ENCODE data around the gene MSL3. TPM values are rescaled to one million over a fixed set of nuclear protein-coding genes. Genes with fewer than 3 reads are reported as not detected.

Gene MSL3
- total and polyA plus RNA-seq, 2 of the 13 experiments (the other 11 are each of a cell fraction or from before 2014, with no cell fraction given): 7.6 to 10.2 TPM

DNA sequence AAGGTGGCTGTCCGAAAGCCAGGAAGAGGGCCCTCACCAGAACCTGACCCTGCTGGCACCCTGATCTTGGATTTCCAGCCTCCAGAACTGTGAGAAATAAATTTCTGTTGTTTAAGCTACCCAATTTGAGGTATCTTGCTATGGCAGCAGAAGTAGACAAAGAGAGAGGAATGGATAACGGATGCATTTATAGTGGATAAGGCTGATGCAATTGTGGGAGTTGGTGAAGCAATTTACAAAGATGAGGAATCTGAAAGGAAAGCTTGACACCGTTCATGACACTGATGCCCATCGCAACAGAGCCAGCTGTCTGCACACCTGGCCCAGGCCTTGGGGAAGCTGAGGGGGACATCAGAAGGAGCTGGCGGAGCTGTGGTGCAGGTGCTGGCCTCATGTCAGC is 35.7 kb upstream of the MSL3 start (continued):
- TF ChIP-seq, protein P1, sequence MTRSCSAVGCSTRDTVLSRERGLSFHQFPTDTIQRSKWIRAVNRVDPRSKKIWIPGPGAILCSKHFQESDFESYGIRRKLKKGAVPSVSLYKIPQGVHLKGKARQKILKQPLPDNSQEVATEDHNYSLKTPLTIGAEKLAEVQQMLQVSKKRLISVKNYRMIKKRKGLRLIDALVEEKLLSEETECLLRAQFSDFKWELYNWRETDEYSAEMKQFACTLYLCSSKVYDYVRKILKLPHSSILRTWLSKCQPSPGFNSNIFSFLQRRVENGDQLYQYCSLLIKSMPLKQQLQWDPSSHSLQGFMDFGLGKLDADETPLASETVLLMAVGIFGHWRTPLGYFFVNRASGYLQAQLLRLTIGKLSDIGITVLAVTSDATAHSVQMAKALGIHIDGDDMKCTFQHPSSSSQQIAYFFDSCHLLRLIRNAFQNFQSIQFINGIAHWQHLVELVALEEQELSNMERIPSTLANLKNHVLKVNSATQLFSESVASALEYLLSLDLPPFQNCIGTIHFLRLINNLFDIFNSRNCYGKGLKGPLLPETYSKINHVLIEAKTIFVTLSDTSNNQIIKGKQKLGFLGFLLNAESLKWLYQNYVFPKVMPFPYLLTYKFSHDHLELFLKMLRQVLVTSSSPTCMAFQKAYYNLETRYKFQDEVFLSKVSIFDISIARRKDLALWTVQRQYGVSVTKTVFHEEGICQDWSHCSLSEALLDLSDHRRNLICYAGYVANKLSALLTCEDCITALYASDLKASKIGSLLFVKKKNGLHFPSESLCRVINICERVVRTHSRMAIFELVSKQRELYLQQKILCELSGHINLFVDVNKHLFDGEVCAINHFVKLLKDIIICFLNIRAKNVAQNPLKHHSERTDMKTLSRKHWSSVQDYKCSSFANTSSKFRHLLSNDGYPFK (CRISPR knock-in tag; IDR thresholded peaks at IDR 0.05; ENCODE audit: borderline replicate concordance): no peak
- no peak for TF ChIP-seq ZMYM3 (CRISPR knock-in tag; IDR thresholded peaks at IDR 0.05)
- no peak for TF ChIP-seq FIP1L1 (IDR thresholded peaks at IDR 0.05; ENCODE audit: borderline replicate concordance, insufficient read depth, low read depth, low read length)
- no peak for TF ChIP-seq POGZ (CRISPR knock-in tag; IDR thresholded peaks at IDR 0.05)
- no peak for TF ChIP-seq XBP1 (CRISPR knock-in tag; IDR thresholded peaks at IDR 0.05)
- no peak for TF ChIP-seq BHLHE40 (IDR thresholded peaks at IDR 0.05; ENCODE audit: low read length)
- no peak for TF ChIP-seq ZC3H13 (CRISPR knock-in tag; IDR thresholded peaks at IDR 0.05)
- TF ChIP-seq, protein P2, sequence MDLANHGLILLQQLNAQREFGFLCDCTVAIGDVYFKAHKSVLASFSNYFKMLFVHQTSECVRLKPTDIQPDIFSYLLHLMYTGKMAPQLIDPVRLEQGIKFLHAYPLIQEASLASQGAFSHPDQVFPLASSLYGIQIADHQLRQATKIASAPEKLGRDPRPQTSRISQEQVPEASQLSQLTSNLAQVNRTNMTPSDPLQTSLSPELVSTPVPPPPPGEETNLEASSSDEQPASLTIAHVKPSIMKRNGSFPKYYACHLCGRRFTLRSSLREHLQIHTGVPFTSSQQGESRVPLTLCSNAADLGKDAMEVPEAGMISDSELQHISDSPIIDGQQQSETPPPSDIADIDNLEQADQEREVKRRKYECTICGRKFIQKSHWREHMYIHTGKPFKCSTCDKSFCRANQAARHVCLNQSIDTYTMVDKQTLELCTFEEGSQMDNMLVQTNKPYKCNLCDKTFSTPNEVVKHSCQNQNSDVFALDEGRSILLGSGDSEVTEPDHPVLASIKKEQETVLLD (CRISPR knock-in tag; IDR thresholded peaks at IDR 0.05; ENCODE audit: low read depth): no peak
- TF ChIP-seq, protein P3, sequence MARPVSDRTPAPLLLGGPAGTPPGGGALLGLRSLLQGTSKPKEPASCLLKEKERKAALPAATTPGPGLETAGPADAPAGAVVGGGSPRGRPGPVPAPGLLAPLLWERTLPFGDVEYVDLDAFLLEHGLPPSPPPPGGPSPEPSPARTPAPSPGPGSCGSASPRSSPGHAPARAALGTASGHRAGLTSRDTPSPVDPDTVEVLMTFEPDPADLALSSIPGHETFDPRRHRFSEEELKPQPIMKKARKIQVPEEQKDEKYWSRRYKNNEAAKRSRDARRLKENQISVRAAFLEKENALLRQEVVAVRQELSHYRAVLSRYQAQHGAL (CRISPR knock-in tag; IDR thresholded peaks at IDR 0.05; ENCODE audit: not compliant biosample characterization): no peak
- TF ChIP-seq ZNF335 (CRISPR knock-in tag; IDR thresholded peaks at IDR 0.05): no peak
